Osteoblast (primary cell): Measurements from ENCODE around the gene DROSHA. TPM values are rescaled to one million over a fixed set of nuclear protein-coding genes. Genes with fewer than 3 reads are reported as not detected.

Experiments used
- DNase-seq: peaks from one replicate; pipeline ENCODE4 v3.0.0; 2011; ENCODE audit warnings: low spot score, mixed read lengths; ENCODE audit not compliant: insufficient read length; ENCODE audit errors: missing footprints
- H2AFZ ChIP-seq: 2 replicates; pipeline ENCODE4 v1.6.0; 2011; ENCODE audit warnings: mild to moderate bottlenecking, low read length
- H3K27ac ChIP-seq: 2 replicates; pipeline ENCODE4 v1.5.1; 2011; ENCODE audit warnings: mild to moderate bottlenecking, low read depth, low read length, moderate library complexity
- H3K27me3 ChIP-seq: 2 replicates; pipeline ENCODE4 v1.6.0; 2012; ENCODE audit warnings: mild to moderate bottlenecking, control low read depth, inconsistent platforms, low read length, moderate library complexity; ENCODE audit not compliant: insufficient read depth
- H3K36me3 ChIP-seq: 2 replicates; pipeline ENCODE4 v1.5.1; 2011; ENCODE audit warnings: mild to moderate bottlenecking, low read length, control low read depth, moderate library complexity; ENCODE audit not compliant: insufficient read depth
- H3K4me1 ChIP-seq: 2 replicates; pipeline ENCODE4 v1.5.1; 2011; ENCODE audit warnings: mild to moderate bottlenecking, low read length, control low read depth, moderate library complexity; ENCODE audit not compliant: insufficient read depth
- H3K4me2 ChIP-seq: 2 replicates; pipeline ENCODE4 v1.6.0; 2011; ENCODE audit warnings: mild to moderate bottlenecking, low read length; ENCODE audit not compliant: insufficient read depth
- H3K4me3 ChIP-seq: fragments of 200-600 bp; sonication (generic); 3 replicates; pipeline ENCODE4 v1.5.1; 2012; ENCODE audit warnings: mild to moderate bottlenecking, low read length, inconsistent platforms; ENCODE audit not compliant: insufficient read depth
- H3K79me2 ChIP-seq: 2 replicates; pipeline ENCODE4 v1.6.0; 2012; ENCODE audit warnings: mild to moderate bottlenecking, low read length, control low read depth, inconsistent platforms; ENCODE audit not compliant: insufficient read depth
- H3K9me3 ChIP-seq: 2 replicates; pipeline ENCODE4 v1.5.1; 2011; ENCODE audit warnings: low read depth, low read length, control low read depth
- H4K20me1 ChIP-seq: 2 replicates; pipeline ENCODE4 v1.6.0; 2012; ENCODE audit warnings: mild to moderate bottlenecking, low read length, control low read depth; ENCODE audit not compliant: insufficient read depth
- total RNA-seq: library from RNA; depleted of rRNA; stranded (reverse); fragments of >200 nt; gene quantifications from 2 replicates; pipeline ENCODE4 v1.2.3, GENCODE V29; 2012
- TF ChIP-seq, protein P1 (sequence below): IDR thresholded peaks from 2 replicates; pipeline ENCODE4 v1.5.1; 2011; ENCODE audit warnings: mild to moderate bottlenecking, low read depth, low read length, moderate library complexity; ENCODE audit errors: extremely low read depth

Gene DROSHA
- total RNA-seq, 1 donor, result 32.9 TPM

DNA sequence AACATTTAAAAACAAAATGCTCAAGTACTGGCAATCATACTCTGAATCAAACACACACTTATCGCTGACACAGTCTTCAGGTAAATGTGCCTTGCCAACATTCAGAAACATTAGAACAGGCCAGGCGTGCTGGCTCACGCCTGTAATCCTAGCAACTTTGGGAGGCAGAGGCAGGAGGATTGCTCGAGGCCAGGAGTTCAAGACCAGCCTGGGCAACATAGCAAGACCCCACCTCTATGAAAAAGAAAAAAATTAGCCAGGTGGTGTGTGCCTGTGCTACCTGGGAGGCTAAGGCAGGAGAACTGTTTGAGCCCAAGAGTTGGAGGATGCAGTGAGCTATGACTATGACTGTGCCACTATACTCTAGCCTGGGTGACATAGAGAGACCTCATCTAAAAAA is 20.6 kb downstream of the DROSHA start:
- Histone ChIP-seq H4K20me1 (no peaks in the 10 kb centered on the region), H2AFZ (no peak overlapping the region), H3K79me2 (no peaks in the 10 kb centered on the region), H3K27me3 (no peaks in the 10 kb centered on the region), H3K9me3 (no peaks in the 10 kb centered on the region), H3K4me3 (no peak overlapping the region), H3K4me2 (no peak overlapping the region), H3K36me3 (peaks cover 68% of the 10 kb centered on the region), H3K27ac (no peak overlapping the region), H3K4me1 (no peaks in the 10 kb centered on the region)
- TF ChIP-seq, protein P1, sequence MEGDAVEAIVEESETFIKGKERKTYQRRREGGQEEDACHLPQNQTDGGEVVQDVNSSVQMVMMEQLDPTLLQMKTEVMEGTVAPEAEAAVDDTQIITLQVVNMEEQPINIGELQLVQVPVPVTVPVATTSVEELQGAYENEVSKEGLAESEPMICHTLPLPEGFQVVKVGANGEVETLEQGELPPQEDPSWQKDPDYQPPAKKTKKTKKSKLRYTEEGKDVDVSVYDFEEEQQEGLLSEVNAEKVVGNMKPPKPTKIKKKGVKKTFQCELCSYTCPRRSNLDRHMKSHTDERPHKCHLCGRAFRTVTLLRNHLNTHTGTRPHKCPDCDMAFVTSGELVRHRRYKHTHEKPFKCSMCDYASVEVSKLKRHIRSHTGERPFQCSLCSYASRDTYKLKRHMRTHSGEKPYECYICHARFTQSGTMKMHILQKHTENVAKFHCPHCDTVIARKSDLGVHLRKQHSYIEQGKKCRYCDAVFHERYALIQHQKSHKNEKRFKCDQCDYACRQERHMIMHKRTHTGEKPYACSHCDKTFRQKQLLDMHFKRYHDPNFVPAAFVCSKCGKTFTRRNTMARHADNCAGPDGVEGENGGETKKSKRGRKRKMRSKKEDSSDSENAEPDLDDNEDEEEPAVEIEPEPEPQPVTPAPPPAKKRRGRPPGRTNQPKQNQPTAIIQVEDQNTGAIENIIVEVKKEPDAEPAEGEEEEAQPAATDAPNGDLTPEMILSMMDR, result no peak
- no peak for DNase-seq

DNA sequence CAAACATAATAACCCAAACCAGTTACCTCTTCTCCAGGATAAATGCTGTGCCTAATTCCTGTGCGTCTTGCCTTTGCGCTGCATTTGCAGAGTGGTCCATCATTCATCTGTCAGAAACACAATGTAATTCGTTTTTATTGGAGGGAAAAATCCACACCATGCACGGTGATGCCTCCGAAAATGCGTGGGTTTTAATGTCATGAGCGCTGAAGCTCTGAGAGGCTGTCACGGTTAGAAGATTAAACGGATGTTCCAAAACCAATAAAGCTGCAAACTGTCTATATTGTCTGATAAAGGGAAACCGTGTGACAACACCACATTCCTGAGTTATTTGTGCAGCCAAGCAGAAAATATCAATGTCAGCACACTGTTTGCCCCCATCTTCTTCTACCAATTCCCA is 27.4 kb downstream of the DROSHA start:
- Histone ChIP-seq H4K20me1 (no peaks in the 10 kb centered on the region), H3K4me2 (no peak overlapping the region), H3K9me3 (no peaks in the 10 kb centered on the region), H3K27me3 (no peaks in the 10 kb centered on the region), H3K4me1 (no peaks in the 10 kb centered on the region), H3K79me2 (no peaks in the 10 kb centered on the region), H3K36me3 (peaks cover 61% of the 10 kb centered on the region), H3K27ac (no peak overlapping the region), H3K4me3 (no peak overlapping the region), H2AFZ (no peak overlapping the region)
- no peak for DNase-seq
- TF ChIP-seq, protein P1, result no peak

DNA sequence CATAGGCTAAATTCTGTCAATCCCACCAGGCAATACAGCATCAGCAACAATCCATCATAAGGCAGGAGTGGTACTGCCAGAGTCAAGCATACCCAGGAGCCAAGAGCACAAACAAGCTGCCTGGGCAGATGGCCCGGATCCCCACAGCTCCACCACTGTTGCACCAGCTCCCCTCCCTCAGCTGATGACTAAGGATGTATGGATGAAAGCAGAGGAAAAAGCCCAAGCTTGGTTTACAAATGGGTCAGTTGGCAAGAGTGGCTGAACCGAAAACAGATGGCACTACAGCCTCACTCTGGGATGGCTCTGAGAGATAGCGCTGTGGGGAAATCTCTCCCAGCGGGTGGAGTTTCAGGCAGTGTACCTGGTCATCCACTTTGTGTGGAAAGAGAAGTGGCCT is 29.4 kb downstream of the DROSHA start:
- Histone ChIP-seq H3K27me3 (no peaks in the 10 kb centered on the region), H3K27ac (no peak overlapping the region), H3K79me2 (no peaks in the 10 kb centered on the region), H3K4me1 (no peaks in the 10 kb centered on the region), H3K4me2 (no peak overlapping the region), H3K4me3 (no peak overlapping the region), H2AFZ (no peak overlapping the region), H3K36me3 (peaks cover 59% of the 10 kb centered on the region), H3K9me3 (no peaks in the 10 kb centered on the region), H4K20me1 (no peaks in the 10 kb centered on the region)
- no peak for DNase-seq
- TF ChIP-seq, protein P1, result no peak

DNA sequence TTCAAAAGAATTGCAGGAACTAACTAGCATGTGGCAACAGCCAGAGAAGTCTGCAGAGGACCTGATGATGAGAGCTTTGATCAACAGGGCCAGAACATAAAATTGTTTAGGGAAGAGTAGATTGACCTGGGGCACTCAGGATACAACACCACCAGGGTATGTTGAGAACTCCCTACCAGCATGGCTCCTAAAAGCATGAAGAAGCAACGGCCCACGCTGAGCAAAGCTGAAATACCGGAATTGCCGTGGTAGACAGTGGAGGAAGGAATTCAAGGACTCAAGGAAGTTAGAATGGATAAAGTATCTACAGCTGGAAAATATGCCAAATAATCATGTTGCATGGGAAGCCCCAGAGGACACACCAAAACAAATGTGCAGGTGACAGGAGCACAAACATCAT is 31.6 kb downstream of the DROSHA start:
- Histone ChIP-seq H3K79me2 (no peaks in the 10 kb centered on the region), H3K27ac (no peak overlapping the region), H3K9me3 (no peaks in the 10 kb centered on the region), H3K4me3 (no peak overlapping the region), H3K36me3 (peaks cover 70% of the 10 kb centered on the region), H3K4me1 (no peaks in the 10 kb centered on the region), H2AFZ (no peak overlapping the region), H3K4me2 (no peak overlapping the region), H4K20me1 (no peaks in the 10 kb centered on the region), H3K27me3 (no peaks in the 10 kb centered on the region)
- TF ChIP-seq, protein P1, result no peak
- no peak for DNase-seq
